Vagina (tissue), 2 donors: ENCODE data around the gene ZMYND8.

Source experiments
- CTCF ChIP-seq, 3 experiments: fragments of 450-650 bp in 2 of 3; fragments of 200-600 bp in 1 of 3; sonication (generic) in 1 of 3; IDR thresholded peaks; one replicate each; pipeline ENCODE4 v1.5.1; 2017 to 2019; ENCODE audit warnings: antibody characterized with exemption in 3 of 3, mild to moderate bottlenecking in 2 of 3, moderate library complexity in 2 of 3
- POLR2A ChIP-seq, 2 donors: fragments of 450-650 bp; IDR thresholded peaks; one replicate each; pipeline ENCODE4 v1.6.1; 2017; ENCODE audit warnings: antibody characterized with exemption in 2 of 2, mild to moderate bottlenecking in 2 of 2, moderate library complexity in 2 of 2

- TF ChIP-seq CTCF (IDR thresholded peaks at IDR 0.05) (no peak), POLR2A (IDR thresholded peaks at IDR 0.05) (no peak)
Measured at GRCh38 chr20:47216819-47217410, 139.6 kb downstream of the ZMYND8 start.
